HUES64 (cell line): ENCODE measurements around the gene ZC3H10.

ENCODE experiments used
- H3K27ac ChIP-seq: 2 replicates; pipeline ENCODE4 v1.7.0; 2013; ENCODE audit warnings: low read depth, low read length, inconsistent platforms
- H3K27me3 ChIP-seq: 2 replicates; pipeline ENCODE4 v1.6.1; 2013; ENCODE audit warnings: mild to moderate bottlenecking, low read length; ENCODE audit not compliant: insufficient read depth
- H3K36me3 ChIP-seq: 2 replicates; pipeline ENCODE4 v1.6.1; 2013; ENCODE audit warnings: mild to moderate bottlenecking, low read length; ENCODE audit not compliant: insufficient read depth
- H3K4me1 ChIP-seq: 2 replicates; pipeline ENCODE4 v1.6.1; 2013; ENCODE audit warnings: mild to moderate bottlenecking, low read length, moderate library complexity; ENCODE audit not compliant: insufficient read depth
- H3K4me3 ChIP-seq: 2 replicates; pipeline ENCODE4 v1.5.1; 2013; ENCODE audit warnings: mild to moderate bottlenecking, low read length, moderate library complexity
- H3K9ac ChIP-seq: 2 replicates; pipeline ENCODE4 v1.6.1; 2013; ENCODE audit warnings: mild to moderate bottlenecking, low read depth, low read length
- H3K9me3 ChIP-seq: 2 replicates; pipeline ENCODE4 v1.6.1; 2013; ENCODE audit warnings: low read depth, low read length; ENCODE audit not compliant: insufficient read depth
- WGBS: fragments of 150-250, 120-280 bp; methylation state at CpG from one replicate; pipeline ENCODE4 v1.1.7; 2013; ENCODE audit warnings: missing lambda C conversion rate; 5-methylcytosine and 5-hydroxymethylcytosine counted together

ZC3H10 gene

GRCh38 chr12:56145217-56145616, 27.2 kb downstream of the ZC3H10 start:
- 96% methylated on average over 2 of the region's 3 CpGs for WGBS
- Histone ChIP-seq H3K4me3 (no peak overlapping the region), H3K9ac (no peak overlapping the region), H3K9me3 (no peaks in the 10 kb centered on the region), H3K27ac (no peak overlapping the region), H3K4me1 (no peaks in the 10 kb centered on the region), H3K27me3 (no peaks in the 10 kb centered on the region), H3K36me3 (peaks cover 52% of the 10 kb centered on the region)

GRCh38 chr12:56146492-56147460, 28.7 kb downstream of the ZC3H10 start:
- H3K27me3 ChIP-seq = no peaks in the 10 kb centered on the region
- H3K27ac ChIP-seq = no peak overlapping the region
- no peaks in the 10 kb centered on the region for H3K9me3 ChIP-seq
- H3K4me1 ChIP-seq = peaks cover 4% of the 10 kb centered on the region; the same call in 1 of the 2 replicates
- no peak overlapping the region for H3K9ac ChIP-seq
- WGBS = 90% methylated on average over 12 of the region's 13 CpGs
- no peak overlapping the region for H3K4me3 ChIP-seq
- peaks cover 42% of the 10 kb centered on the region for H3K36me3 ChIP-seq

GRCh38 chr12:56150563-56150962, 32.5 kb downstream of the ZC3H10 start:
- Histone ChIP-seq H3K27ac (no peak overlapping the region), H3K4me1 (peaks cover 10% of the 10 kb centered on the region), H3K36me3 (peaks cover 17% of the 10 kb centered on the region), H3K9me3 (no peaks in the 10 kb centered on the region), H3K9ac (no peak overlapping the region), H3K27me3 (no peaks in the 10 kb centered on the region), H3K4me3 (no peak overlapping the region)
- WGBS = 82% methylated on average over 3 of the region's 3 CpGs

GRCh38 chr12:56151672-56152131, 33.6 kb downstream of the ZC3H10 start:
- Histone ChIP-seq H3K36me3 (peaks cover 21% of the 10 kb centered on the region), H3K4me3 (peak overlapping the region; percentile 86), H3K9ac (peak overlapping the region; percentile 84), H3K9me3 (no peaks in the 10 kb centered on the region), H3K27ac (peak overlapping the region; percentile 93), H3K27me3 (no peaks in the 10 kb centered on the region), H3K4me1 (peaks cover 10% of the 10 kb centered on the region)
- 8% methylated on average over 12 of the region's 12 CpGs for WGBS

GRCh38 chr12:56152132-56152755, 34.2 kb downstream of the ZC3H10 start, which contains the start of gene MYL6B:
TSS of gene MYL6B (plus strand) at chr12:56152587. CDS start at chr12:56153919, 1,332 bp downstream.
- Histone ChIP-seq H3K4me1 (peaks cover 10% of the 10 kb centered on the region), H3K27me3 (no peaks in the 10 kb centered on the region), H3K4me3 (peak within 1 kb of the TSS; percentile 86), H3K9me3 (no peaks in the 10 kb centered on the region), H3K9ac (peak within 1 kb of the TSS; percentile 84), H3K36me3 (peaks cover 21% of the 10 kb centered on the region), H3K27ac (peak within 1 kb of the TSS; percentile 93)
- under 1% methylated on average over 37 of the region's 37 CpGs for WGBS

- no peaks in the 10 kb centered on the region for H3K27me3 ChIP-seq
- peaks cover 21% of the 10 kb centered on the region for H3K36me3 ChIP-seq
- no peak overlapping the region for H3K27ac ChIP-seq
- peaks cover 10% of the 10 kb centered on the region for H3K4me1 ChIP-seq
- H3K4me3 ChIP-seq = peak overlapping the region; percentile 86
- peak overlapping the region; percentile 84 for H3K9ac ChIP-seq
- H3K9me3 ChIP-seq = no peaks in the 10 kb centered on the region
- WGBS = 7% methylated on average over 7 of the region's 8 CpGs
Observed at GRCh38 chr12:56152756-56153677, 35.0 kb downstream of the ZC3H10 start.

- no peaks in the 10 kb centered on the region for H3K27me3 ChIP-seq
- H3K9ac ChIP-seq = no peak overlapping the region
- H3K36me3 ChIP-seq = peaks cover 21% of the 10 kb centered on the region
- no peak overlapping the region for H3K27ac ChIP-seq
- H3K9me3 ChIP-seq = no peaks in the 10 kb centered on the region
- 90% methylated on average over 5 of the region's 5 CpGs for WGBS
- H3K4me3 ChIP-seq = peak overlapping the region; percentile 86; the same call in 1 of the 2 replicates
- peaks cover 10% of the 10 kb centered on the region for H3K4me1 ChIP-seq
Observed at GRCh38 chr12:56153678-56154065, 35.6 kb downstream of the ZC3H10 start.

- Histone ChIP-seq H3K27ac (no peak overlapping the region), H3K4me3 (no peak overlapping the region), H3K27me3 (no peaks in the 10 kb centered on the region), H3K36me3 (peaks cover 21% of the 10 kb centered on the region), H3K9ac (no peak overlapping the region), H3K9me3 (no peaks in the 10 kb centered on the region), H3K4me1 (peaks cover 10% of the 10 kb centered on the region)
- WGBS = no CpG with 5 or more reads among the region's 1 CpG
Observed at GRCh38 chr12:56154246-56154771, 36.2 kb downstream of the ZC3H10 start.

- WGBS = 94% methylated on average over 5 of the region's 5 CpGs
- Histone ChIP-seq H3K27ac (no peak overlapping the region), H3K36me3 (peaks cover 24% of the 10 kb centered on the region), H3K9ac (no peak overlapping the region), H3K4me1 (peaks cover 15% of the 10 kb centered on the region), H3K27me3 (no peaks in the 10 kb centered on the region), H3K9me3 (no peaks in the 10 kb centered on the region), H3K4me3 (no peak overlapping the region)
Observed at GRCh38 chr12:56154818-56155217, 36.8 kb downstream of the ZC3H10 start.

- Histone ChIP-seq H3K27me3 (no peaks in the 10 kb centered on the region), H3K27ac (no peak overlapping the region), H3K4me1 (peaks cover 20% of the 10 kb centered on the region), H3K9me3 (no peaks in the 10 kb centered on the region), H3K36me3 (peaks cover 26% of the 10 kb centered on the region), H3K9ac (no peak overlapping the region), H3K4me3 (no peak overlapping the region)
- 92% methylated on average over 11 of the region's 11 CpGs for WGBS
Observed at GRCh38 chr12:56155256-56155845, 37.3 kb downstream of the ZC3H10 start.
